Neural progenitor cell (in vitro differentiated cells): Measurements from ENCODE around the gene LRRC25.

Experiments used
- EZH2 ChIP-seq: fragments of 200-600 bp; sonication (generic); IDR thresholded peaks from 2 replicates; pipeline ENCODE4 v1.6.1; 2017; ENCODE audit warnings: antibody characterized with exemption, mild to moderate bottlenecking, moderate library complexity
- TF ChIP-seq, protein P1 (sequence below): fragments of 200-600 bp; sonication (generic); IDR thresholded peaks from 2 replicates; pipeline ENCODE4 v1.5.1; 2017; ENCODE audit warnings: antibody characterized with exemption, mild to moderate bottlenecking

DNA sequence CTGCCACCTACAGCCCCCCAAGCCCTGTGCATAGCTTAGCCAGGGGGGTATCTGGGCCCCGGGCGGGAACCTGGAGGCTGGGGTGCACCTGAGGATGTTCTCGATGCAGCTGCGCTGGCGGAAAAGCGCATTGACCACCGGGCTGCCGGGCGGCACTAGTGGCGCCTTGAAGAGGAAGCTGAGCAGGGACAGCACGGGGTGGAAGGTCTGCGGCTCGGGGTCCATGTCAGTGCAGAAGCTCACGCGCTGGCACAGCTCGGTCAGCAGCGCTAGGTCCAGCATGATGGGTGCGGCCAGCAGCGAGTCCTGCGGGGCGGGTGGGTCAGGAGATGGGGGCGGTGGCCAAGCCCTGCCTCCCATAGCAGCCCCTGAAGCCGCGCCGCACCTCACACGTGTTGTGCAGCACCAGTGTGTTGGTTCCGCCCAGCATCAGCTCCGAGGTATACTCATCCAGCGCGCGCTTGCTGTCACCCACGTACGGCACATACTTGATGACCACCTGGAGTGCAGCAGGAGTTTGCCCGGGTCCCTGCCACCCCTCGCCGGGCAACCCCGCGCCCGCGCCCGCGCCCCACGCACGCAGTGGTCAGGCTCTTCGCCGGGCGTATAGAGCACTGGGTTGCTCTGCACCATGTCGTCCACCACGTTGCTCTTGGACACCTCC is 37.9 kb upstream of the LRRC25 start:
- TF ChIP-seq, protein P1, sequence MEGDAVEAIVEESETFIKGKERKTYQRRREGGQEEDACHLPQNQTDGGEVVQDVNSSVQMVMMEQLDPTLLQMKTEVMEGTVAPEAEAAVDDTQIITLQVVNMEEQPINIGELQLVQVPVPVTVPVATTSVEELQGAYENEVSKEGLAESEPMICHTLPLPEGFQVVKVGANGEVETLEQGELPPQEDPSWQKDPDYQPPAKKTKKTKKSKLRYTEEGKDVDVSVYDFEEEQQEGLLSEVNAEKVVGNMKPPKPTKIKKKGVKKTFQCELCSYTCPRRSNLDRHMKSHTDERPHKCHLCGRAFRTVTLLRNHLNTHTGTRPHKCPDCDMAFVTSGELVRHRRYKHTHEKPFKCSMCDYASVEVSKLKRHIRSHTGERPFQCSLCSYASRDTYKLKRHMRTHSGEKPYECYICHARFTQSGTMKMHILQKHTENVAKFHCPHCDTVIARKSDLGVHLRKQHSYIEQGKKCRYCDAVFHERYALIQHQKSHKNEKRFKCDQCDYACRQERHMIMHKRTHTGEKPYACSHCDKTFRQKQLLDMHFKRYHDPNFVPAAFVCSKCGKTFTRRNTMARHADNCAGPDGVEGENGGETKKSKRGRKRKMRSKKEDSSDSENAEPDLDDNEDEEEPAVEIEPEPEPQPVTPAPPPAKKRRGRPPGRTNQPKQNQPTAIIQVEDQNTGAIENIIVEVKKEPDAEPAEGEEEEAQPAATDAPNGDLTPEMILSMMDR: no peak
- no peak for TF ChIP-seq EZH2
